Body of pancreas (tissue), 4 donors: Measurements from ENCODE around the gene ATP11A. TPM values are rescaled to one million over a fixed set of nuclear protein-coding genes. Genes with fewer than 3 reads are reported as not detected.

Experiments used
- ATAC-seq: fragments of 150-250 bp; one replicate; pipeline ENCODE4 v1.9.1; 2016
- DNase-seq, 4 donors: peaks; one replicate each; pipeline ENCODE4 v3.0.0-alpha.2; 2019
- H3K27ac ChIP-seq, 4 donors: fragments of 200-600 bp; sonication (generic); 1 replicate in 3 of 4; 2 replicates in 1 of 4; pipeline versions ENCODE4 v1.5.1 to v1.6.1; 2016 to 2019; ENCODE audit warnings: mild to moderate bottlenecking in 1 of 4, mixed read lengths in 1 of 4, moderate library complexity in 1 of 4
- H3K27me3 ChIP-seq, 2 donors: fragments of 200-600 bp; sonication (generic); one replicate each; pipeline ENCODE4 v1.6.0; 2016; ENCODE audit warnings: mild to moderate bottlenecking in 1 of 2
- H3K36me3 ChIP-seq, 2 donors: fragments of 200-600 bp; sonication (generic); replicated peaks in 1 of 2; 2 replicates each; pipeline ENCODE4 v1.5.1; 2016; ENCODE audit warnings: low read depth in 2 of 2; ENCODE audit not compliant: insufficient read depth in 1 of 2
- H3K4me1 ChIP-seq: fragments of 200-600 bp; sonication (generic); one replicate; pipeline ENCODE4 v1.6.0; 2016
- H3K4me3 ChIP-seq, 2 donors: fragments of 200-600 bp; sonication (generic); 1 replicate in 1 of 2; 2 replicates in 1 of 2; pipeline ENCODE4 v1.5.1; 2016 to 2019
- H3K9me3 ChIP-seq, 3 donors: fragments of 200-600 bp; sonication (generic); 1 replicate in 2 of 3; 2 replicates in 1 of 3; pipeline ENCODE4 v1.5.1; 2016
- POLR2A ChIP-seq, 3 donors: fragments of 450-650 bp; IDR thresholded peaks; one replicate each; pipeline ENCODE4 v1.6.1; 2016; ENCODE audit warnings: antibody characterized with exemption in 3 of 3, mild to moderate bottlenecking in 2 of 3
- WGBS, 2 donors: methylation state at CpG; one replicate each; pipeline ENCODE4 v1.1.5; 2017; 5-methylcytosine and 5-hydroxymethylcytosine counted together
- intact Hi-C: fragments of 100-400 bp; cut with DNase I; formaldehyde crosslinking; loops from one replicate; pipeline ENCODE4 v1.15.1; 2023
- total RNA-seq, 2 donors: library from RNA; depleted of rRNA; stranded (reverse); fragments of >200 nt; gene quantifications; one replicate each; pipeline ENCODE4 v1.1.0, GENCODE V29; 2016
- TF ChIP-seq, protein P1 (sequence below), 7 experiments: fragments of 450-650 bp in 4 of 7; fragments of 200-600 bp in 3 of 7; sonication (generic) in 3 of 7; IDR thresholded peaks; one replicate each; pipeline ENCODE4 v1.5.1; 2016 to 2019; ENCODE audit warnings: antibody characterized with exemption in 7 of 7

Gene ATP11A
- total RNA-seq, 2 donors from 2014 or later: 24.1 to 33.9 TPM

DNA sequence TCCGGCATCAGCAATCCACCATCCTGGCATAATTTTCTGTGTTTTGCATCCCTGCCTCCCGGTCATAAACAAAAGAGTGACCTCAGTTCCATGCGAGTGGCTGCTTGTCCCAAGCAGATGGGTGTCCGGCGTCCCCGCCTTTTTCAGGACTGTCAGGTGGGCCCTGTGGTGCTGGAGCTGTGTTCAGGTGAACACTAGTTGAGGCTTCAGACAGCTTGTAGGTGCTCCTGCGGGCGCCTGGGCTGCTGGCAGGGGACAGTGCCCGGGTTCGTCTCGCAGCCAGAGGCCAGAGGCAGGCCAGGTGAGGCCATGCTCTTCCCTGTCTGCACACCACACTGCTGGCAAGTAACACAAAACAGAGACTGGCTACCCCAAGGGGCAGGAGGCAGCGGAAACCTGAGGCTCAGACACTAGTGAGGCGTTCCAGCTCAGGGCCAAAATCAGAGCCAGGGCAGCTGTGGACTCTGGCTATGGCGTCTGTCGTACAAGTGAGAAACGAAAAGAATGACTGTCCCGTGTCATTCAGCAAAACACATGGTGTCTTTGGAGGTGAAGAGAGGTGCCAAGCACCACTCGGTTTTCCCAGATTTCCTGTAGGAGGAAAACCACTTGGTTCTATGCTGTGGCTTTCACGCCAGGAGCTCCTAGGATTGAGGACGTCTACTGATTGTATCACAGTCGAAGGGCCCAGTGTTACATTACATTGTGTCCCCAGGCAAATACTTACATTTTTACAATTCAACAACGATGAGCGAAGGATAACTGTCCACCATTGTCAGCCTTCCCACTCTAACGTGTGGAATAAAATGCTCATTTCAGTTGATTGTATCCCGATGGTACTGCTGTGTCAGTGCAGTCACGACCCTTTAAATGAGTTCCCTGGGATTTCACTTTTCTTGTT is 104.0 kb downstream of the ATP11A start:
- H3K9me3 ChIP-seq: no peaks in the 10 kb centered on the region
- DNase-seq (peak in 1 of 4 donors; percentile 8), ATAC-seq (no peak)
- TF ChIP-seq, protein P1, sequence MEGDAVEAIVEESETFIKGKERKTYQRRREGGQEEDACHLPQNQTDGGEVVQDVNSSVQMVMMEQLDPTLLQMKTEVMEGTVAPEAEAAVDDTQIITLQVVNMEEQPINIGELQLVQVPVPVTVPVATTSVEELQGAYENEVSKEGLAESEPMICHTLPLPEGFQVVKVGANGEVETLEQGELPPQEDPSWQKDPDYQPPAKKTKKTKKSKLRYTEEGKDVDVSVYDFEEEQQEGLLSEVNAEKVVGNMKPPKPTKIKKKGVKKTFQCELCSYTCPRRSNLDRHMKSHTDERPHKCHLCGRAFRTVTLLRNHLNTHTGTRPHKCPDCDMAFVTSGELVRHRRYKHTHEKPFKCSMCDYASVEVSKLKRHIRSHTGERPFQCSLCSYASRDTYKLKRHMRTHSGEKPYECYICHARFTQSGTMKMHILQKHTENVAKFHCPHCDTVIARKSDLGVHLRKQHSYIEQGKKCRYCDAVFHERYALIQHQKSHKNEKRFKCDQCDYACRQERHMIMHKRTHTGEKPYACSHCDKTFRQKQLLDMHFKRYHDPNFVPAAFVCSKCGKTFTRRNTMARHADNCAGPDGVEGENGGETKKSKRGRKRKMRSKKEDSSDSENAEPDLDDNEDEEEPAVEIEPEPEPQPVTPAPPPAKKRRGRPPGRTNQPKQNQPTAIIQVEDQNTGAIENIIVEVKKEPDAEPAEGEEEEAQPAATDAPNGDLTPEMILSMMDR (IDR thresholded peaks at IDR 0.05): no peak
- no peak for TF ChIP-seq POLR2A (IDR thresholded peaks at IDR 0.05)
- no peak overlapping the region for H3K4me3 ChIP-seq
- intact Hi-C loops: no loop called here
- H3K27me3 ChIP-seq: no peaks in the 10 kb centered on the region
- peaks cover 23% of the 10 kb centered on the region for H3K4me1 ChIP-seq
- WGBS, 2 donors: 94 to 96% methylated on average over 20 to 26 of the region's 26 CpGs
- no peaks in the 10 kb centered on the region for H3K36me3 ChIP-seq
- no peak overlapping the region for H3K27ac ChIP-seq

GRCh38 chr13:112795277-112795676 is 105.4 kb downstream of the ATP11A start:
- ATAC-seq: no peak
- Histone ChIP-seq H3K9me3 (no peaks in the 10 kb centered on the region), H3K27ac (no peak overlapping the region), H3K36me3 (no peaks in the 10 kb centered on the region), H3K4me1 (peaks cover 23% of the 10 kb centered on the region), H3K4me3 (no peak overlapping the region), H3K27me3 (no peaks in the 10 kb centered on the region)
- WGBS, 2 donors: 59 to 61% methylated on average over 4 of the region's 4 CpGs
- intact Hi-C loops: no loop called here
- TF ChIP-seq, protein P1 (IDR thresholded peaks at IDR 0.05): no peak
- TF ChIP-seq POLR2A (IDR thresholded peaks at IDR 0.05): no peak
- no peak for DNase-seq

DNA sequence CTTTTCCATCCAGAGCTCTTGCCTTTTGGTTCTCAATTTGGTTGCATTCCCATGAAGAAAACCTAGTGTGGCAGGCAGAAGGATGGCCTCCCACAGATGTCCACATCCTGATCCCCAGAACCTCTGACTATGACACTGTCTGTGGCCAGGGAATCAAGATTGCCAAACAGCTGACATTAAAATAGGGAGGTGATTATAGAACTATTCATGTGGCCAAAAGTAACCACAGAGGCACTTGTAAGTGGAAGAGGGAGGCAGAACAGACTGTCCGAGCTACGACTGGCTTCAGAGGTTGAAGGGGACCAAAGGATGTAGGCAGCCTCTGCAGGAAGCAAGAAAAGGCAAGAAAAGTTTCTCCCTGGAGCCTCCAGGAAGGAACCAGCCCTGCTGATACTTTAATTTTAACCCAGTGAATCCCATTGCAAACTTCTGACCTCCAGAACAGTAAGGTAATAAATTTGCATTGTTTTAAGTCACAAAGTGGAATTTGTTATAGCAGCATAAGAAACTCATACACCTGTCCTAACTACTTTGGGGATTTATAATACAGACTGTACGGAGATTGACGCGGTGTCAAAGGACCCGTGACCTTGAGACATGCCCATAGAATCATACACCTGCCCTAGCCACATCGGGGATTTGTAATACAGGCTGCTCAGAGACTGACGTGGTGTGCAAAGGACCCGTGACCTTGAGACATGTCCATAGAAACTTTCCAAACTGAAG is 106.5 kb downstream of the ATP11A start:
- H3K4me3 ChIP-seq: no peak overlapping the region
- 94 to 95% methylated on average over 9 of the region's 9 CpGs for WGBS, 2 donors
- H3K27ac ChIP-seq: no peak overlapping the region
- no peaks in the 10 kb centered on the region for H3K9me3 ChIP-seq
- no peak for ATAC-seq
- no peaks in the 10 kb centered on the region for H3K27me3 ChIP-seq
- no peak for DNase-seq
- TF ChIP-seq, protein P1 (IDR thresholded peaks at IDR 0.05): no peak
- TF ChIP-seq POLR2A (IDR thresholded peaks at IDR 0.05): no peak
- H3K4me1 ChIP-seq: peaks cover 19% of the 10 kb centered on the region
- H3K36me3 ChIP-seq: no peaks in the 10 kb centered on the region
- intact Hi-C loops: no loop called here

- Histone ChIP-seq H3K4me1 (no peaks in the 10 kb centered on the region), H3K27ac (no peak overlapping the region), H3K36me3 (no peaks in the 10 kb centered on the region), H3K9me3 (no peaks in the 10 kb centered on the region), H3K27me3 (no peaks in the 10 kb centered on the region), H3K4me3 (no peak overlapping the region)
- TF ChIP-seq, protein P1 (IDR thresholded peaks at IDR 0.05): no peak
- TF ChIP-seq POLR2A (IDR thresholded peaks at IDR 0.05): no peak
- 92 to 100% methylated on average over 1 of the region's 1 CpG for WGBS, 2 donors
- ATAC-seq (no peak), DNase-seq (no peak)
- intact Hi-C loops: no loop called here
Observed at GRCh38 chr13:112799394-112799793, 109.6 kb downstream of the ATP11A start.
